ENCODE measurements around the gene SENP7. TPM values are rescaled to one million over a fixed set of nuclear protein-coding genes. Genes with fewer than 3 reads are reported as not detected.

SENP7 gene
- total RNA-seq, 4 donors from 2014 or later: 5.3 to 16.8 (median 5.9) TPM

- H3K27me3 ChIP-seq: no peaks in the 10 kb centered on the region
- in situ Hi-C loops (cut with MboI; ENCODE audit: low sequenced_read_pairs in 4 of 4) (no loop called here), intact Hi-C loops (cut with DNase I; ENCODE audit: low total_unique reads) (no loop called here)
- no peak overlapping the region for H3K27ac ChIP-seq
- H3K4me3 ChIP-seq: no peak overlapping the region
- peaks cover 0 to 7% of the 10 kb centered on the region in 2 donors for H3K4me1 ChIP-seq
- H3K36me3 ChIP-seq: no peaks in the 10 kb centered on the region
- no peaks in the 10 kb centered on the region for H3K9me3 ChIP-seq
- no peak for ATAC-seq
- no peak for TF ChIP-seq POLR2A (IDR thresholded peaks at IDR 0.05)
- TF ChIP-seq, protein P1, sequence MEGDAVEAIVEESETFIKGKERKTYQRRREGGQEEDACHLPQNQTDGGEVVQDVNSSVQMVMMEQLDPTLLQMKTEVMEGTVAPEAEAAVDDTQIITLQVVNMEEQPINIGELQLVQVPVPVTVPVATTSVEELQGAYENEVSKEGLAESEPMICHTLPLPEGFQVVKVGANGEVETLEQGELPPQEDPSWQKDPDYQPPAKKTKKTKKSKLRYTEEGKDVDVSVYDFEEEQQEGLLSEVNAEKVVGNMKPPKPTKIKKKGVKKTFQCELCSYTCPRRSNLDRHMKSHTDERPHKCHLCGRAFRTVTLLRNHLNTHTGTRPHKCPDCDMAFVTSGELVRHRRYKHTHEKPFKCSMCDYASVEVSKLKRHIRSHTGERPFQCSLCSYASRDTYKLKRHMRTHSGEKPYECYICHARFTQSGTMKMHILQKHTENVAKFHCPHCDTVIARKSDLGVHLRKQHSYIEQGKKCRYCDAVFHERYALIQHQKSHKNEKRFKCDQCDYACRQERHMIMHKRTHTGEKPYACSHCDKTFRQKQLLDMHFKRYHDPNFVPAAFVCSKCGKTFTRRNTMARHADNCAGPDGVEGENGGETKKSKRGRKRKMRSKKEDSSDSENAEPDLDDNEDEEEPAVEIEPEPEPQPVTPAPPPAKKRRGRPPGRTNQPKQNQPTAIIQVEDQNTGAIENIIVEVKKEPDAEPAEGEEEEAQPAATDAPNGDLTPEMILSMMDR (IDR thresholded peaks at IDR 0.05 in 4 of 5, conservative IDR thresholded peaks at IDR 0.05 in 1 of 5): no peak
- no peak for DNase-seq
Observed at GRCh38 chr3:101536266-101536665, 23.3 kb upstream of the SENP7 start.

GRCh38 chr3:101535221-101535620, 22.2 kb upstream of the SENP7 start:
- TF ChIP-seq, protein P1 (IDR thresholded peaks at IDR 0.05 in 4 of 5, conservative IDR thresholded peaks at IDR 0.05 in 1 of 5): no peak
- no peak for TF ChIP-seq POLR2A (IDR thresholded peaks at IDR 0.05)
- DNase-seq (no peak), ATAC-seq (no peak)
- Histone ChIP-seq H3K4me1 (peaks cover 0 to 7% of the 10 kb centered on the region in 2 donors), H3K27ac (no peak overlapping the region), H3K27me3 (no peaks in the 10 kb centered on the region), H3K36me3 (no peaks in the 10 kb centered on the region), H3K9me3 (no peaks in the 10 kb centered on the region), H3K4me3 (no peak overlapping the region)
- in situ Hi-C loops (cut with MboI; ENCODE audit: low sequenced_read_pairs in 4 of 4): no loop called here
- intact Hi-C loops (cut with DNase I; ENCODE audit: low total_unique reads): no loop called here

DNA sequence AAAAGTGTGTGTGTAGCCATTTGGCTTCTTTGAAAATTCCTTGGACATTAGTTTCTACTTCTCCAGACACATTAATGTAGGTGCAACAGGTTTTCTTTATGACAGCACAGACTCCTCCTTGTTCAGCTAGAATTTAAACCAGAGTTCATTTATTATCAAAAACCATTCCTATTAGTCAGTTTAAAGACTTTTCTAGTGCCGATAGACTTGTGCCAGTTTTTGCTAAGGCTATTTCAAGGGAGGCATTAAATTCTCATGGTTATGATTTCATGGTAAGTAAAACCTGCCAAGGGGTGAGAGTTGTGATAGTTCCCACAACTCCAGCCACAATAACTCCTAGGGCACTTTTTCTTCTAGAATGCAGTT, 20.6 kb upstream of the SENP7 start:
- DNase-seq: no peak
- ATAC-seq: no peak
- Histone ChIP-seq H3K9me3 (no peaks in the 10 kb centered on the region), H3K4me1 (peaks cover 0 to 7% of the 10 kb centered on the region in 2 donors), H3K27me3 (no peaks in the 10 kb centered on the region), H3K36me3 (no peaks in the 10 kb centered on the region), H3K27ac (no peak overlapping the region), H3K4me3 (no peak overlapping the region)
- TF ChIP-seq POLR2A (IDR thresholded peaks at IDR 0.05): no peak
- TF ChIP-seq, protein P1 (IDR thresholded peaks at IDR 0.05 in 4 of 5, conservative IDR thresholded peaks at IDR 0.05 in 1 of 5): no peak
- intact Hi-C loops (cut with DNase I; ENCODE audit: low total_unique reads) (no loop called here), in situ Hi-C loops (cut with MboI; ENCODE audit: low sequenced_read_pairs in 4 of 4) (no loop called here)

GRCh38 chr3:101532783-101533602, 20.0 kb upstream of the SENP7 start:
- Histone ChIP-seq H3K4me1 (peaks cover 0 to 7% of the 10 kb centered on the region in 2 donors), H3K4me3 (no peak overlapping the region), H3K36me3 (no peaks in the 10 kb centered on the region), H3K27ac (no peak overlapping the region), H3K9me3 (no peaks in the 10 kb centered on the region), H3K27me3 (no peaks in the 10 kb centered on the region)
- ATAC-seq (no peak), DNase-seq (no peak)
- no peak for TF ChIP-seq POLR2A (IDR thresholded peaks at IDR 0.05)
- TF ChIP-seq, protein P1 (IDR thresholded peaks at IDR 0.05 in 4 of 5, conservative IDR thresholded peaks at IDR 0.05 in 1 of 5): no peak
- intact Hi-C loops (cut with DNase I; ENCODE audit: low total_unique reads): no loop called here
- in situ Hi-C loops (cut with MboI; ENCODE audit: low sequenced_read_pairs in 4 of 4): no loop called here

Measured in gastrocnemius medialis (tissue), 4 donors.